ENCODE data around the gene PALB2. TPM values are rescaled to one million over a fixed set of nuclear protein-coding genes. Genes with fewer than 3 reads are reported as not detected.

The PALB2 gene
- total and polyA plus RNA-seq, 2 experiments from 2014 or later: 4.5 to 6.6 TPM

DNA sequence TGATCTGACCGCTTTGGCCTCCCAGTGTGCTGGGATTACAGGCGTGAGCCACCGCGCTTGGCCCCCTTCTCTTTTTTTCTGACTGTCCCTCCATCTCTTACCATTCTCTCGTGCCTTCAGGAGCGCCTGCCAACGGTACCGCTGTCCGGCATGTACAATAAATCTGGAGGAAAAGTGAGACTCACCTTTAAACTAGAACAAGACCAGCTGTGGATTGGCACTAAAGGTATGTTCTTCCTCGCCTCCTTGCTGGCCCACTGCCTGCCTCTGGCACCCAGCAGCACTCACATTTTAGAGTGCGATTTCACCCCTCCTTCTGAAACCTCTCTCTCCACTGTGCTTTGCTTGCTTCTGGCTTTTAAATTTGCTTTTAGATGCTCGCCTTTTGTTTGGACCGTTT lies 78.6 kb downstream of the PALB2 start:
- WGBS (ENCODE audit: low lambda C conversion rate, missing lambda C conversion rate): 95% methylated on average over 13 of the region's 13 CpGs
- Histone ChIP-seq H3K9me2 (replicated peaks; ENCODE audit: insufficient read depth) (no peaks in the 10 kb centered on the region), H2AFZ (no peak overlapping the region), H3K36me3 (replicated peaks; ENCODE audit: insufficient read depth, low read depth) (no peaks in the 10 kb centered on the region), H3K9me3 (ENCODE audit: low read depth) (no peaks in the 10 kb centered on the region), H3K27me3 (no peaks in the 10 kb centered on the region), H3K79me2 (peaks cover 39% of the 10 kb centered on the region), H3K4me2 (no peak overlapping the region), H4K20me1 (ENCODE audit: insufficient read depth, poor library complexity, severe bottlenecking) (peaks cover 4% of the 10 kb centered on the region), H3K4me3 (no peak overlapping the region), H3K4me1 (ENCODE audit: insufficient read depth) (peaks cover 12% of the 10 kb centered on the region), H3K27ac (no peak overlapping the region)
- no peak for TF ChIP-seq EZH2phosphoT487 (IDR thresholded peaks at IDR 0.05; ENCODE audit: low read depth, severe bottlenecking, unreplicated experiment)
- TF ChIP-seq, protein P1, sequence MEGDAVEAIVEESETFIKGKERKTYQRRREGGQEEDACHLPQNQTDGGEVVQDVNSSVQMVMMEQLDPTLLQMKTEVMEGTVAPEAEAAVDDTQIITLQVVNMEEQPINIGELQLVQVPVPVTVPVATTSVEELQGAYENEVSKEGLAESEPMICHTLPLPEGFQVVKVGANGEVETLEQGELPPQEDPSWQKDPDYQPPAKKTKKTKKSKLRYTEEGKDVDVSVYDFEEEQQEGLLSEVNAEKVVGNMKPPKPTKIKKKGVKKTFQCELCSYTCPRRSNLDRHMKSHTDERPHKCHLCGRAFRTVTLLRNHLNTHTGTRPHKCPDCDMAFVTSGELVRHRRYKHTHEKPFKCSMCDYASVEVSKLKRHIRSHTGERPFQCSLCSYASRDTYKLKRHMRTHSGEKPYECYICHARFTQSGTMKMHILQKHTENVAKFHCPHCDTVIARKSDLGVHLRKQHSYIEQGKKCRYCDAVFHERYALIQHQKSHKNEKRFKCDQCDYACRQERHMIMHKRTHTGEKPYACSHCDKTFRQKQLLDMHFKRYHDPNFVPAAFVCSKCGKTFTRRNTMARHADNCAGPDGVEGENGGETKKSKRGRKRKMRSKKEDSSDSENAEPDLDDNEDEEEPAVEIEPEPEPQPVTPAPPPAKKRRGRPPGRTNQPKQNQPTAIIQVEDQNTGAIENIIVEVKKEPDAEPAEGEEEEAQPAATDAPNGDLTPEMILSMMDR (IDR thresholded peaks at IDR 0.05; ENCODE audit: poor library complexity): no peak
- no peak for TF ChIP-seq EZH2 (IDR thresholded peaks at IDR 0.05; ENCODE audit: borderline replicate concordance)
- DNase-seq (ENCODE audit: low spot score): no peak

DNA sequence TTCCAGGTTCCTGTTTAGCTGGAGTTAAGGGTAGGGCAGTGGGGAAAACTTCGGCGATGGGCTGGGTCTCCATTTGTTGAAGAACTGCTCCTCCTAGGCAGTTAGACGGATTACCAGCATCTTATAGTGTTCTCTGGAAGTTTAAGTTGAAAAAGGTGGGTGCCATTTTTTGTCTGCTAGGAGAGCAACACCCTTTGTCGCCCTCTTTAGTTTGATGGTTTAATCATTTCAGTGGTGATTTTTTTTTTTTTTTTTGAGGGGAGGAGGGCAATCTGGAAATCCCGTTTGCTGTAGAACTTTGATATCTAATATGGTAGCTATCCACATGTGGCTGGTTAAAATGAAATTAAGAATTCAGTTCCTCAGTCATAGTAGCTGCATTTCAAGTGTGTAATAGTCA lies 79.5 kb downstream of the PALB2 start:
- DNase-seq (ENCODE audit: low spot score): no peak
- H3K9me3 ChIP-seq (ENCODE audit: low read depth): no peaks in the 10 kb centered on the region
- TF ChIP-seq EZH2phosphoT487 (IDR thresholded peaks at IDR 0.05; ENCODE audit: low read depth, severe bottlenecking, unreplicated experiment): no peak
- no peak for TF ChIP-seq EZH2 (IDR thresholded peaks at IDR 0.05; ENCODE audit: borderline replicate concordance)
- TF ChIP-seq, protein P1 (IDR thresholded peaks at IDR 0.05; ENCODE audit: poor library complexity): no peak
- H2AFZ ChIP-seq: no peak overlapping the region
- no peak overlapping the region for H3K4me3 ChIP-seq
- no peaks in the 10 kb centered on the region for H3K9me2 ChIP-seq (replicated peaks; ENCODE audit: insufficient read depth)
- H3K27me3 ChIP-seq: no peaks in the 10 kb centered on the region
- H4K20me1 ChIP-seq (ENCODE audit: insufficient read depth, poor library complexity, severe bottlenecking): peaks cover 4% of the 10 kb centered on the region
- no peaks in the 10 kb centered on the region for H3K36me3 ChIP-seq (replicated peaks; ENCODE audit: insufficient read depth, low read depth)
- no peak overlapping the region for H3K4me2 ChIP-seq
- no peak overlapping the region for H3K27ac ChIP-seq
- H3K79me2 ChIP-seq: peaks cover 41% of the 10 kb centered on the region
- WGBS (ENCODE audit: low lambda C conversion rate, missing lambda C conversion rate): 86% methylated on average over 5 of the region's 5 CpGs
- H3K4me1 ChIP-seq (ENCODE audit: insufficient read depth): peaks cover 14% of the 10 kb centered on the region

DNA sequence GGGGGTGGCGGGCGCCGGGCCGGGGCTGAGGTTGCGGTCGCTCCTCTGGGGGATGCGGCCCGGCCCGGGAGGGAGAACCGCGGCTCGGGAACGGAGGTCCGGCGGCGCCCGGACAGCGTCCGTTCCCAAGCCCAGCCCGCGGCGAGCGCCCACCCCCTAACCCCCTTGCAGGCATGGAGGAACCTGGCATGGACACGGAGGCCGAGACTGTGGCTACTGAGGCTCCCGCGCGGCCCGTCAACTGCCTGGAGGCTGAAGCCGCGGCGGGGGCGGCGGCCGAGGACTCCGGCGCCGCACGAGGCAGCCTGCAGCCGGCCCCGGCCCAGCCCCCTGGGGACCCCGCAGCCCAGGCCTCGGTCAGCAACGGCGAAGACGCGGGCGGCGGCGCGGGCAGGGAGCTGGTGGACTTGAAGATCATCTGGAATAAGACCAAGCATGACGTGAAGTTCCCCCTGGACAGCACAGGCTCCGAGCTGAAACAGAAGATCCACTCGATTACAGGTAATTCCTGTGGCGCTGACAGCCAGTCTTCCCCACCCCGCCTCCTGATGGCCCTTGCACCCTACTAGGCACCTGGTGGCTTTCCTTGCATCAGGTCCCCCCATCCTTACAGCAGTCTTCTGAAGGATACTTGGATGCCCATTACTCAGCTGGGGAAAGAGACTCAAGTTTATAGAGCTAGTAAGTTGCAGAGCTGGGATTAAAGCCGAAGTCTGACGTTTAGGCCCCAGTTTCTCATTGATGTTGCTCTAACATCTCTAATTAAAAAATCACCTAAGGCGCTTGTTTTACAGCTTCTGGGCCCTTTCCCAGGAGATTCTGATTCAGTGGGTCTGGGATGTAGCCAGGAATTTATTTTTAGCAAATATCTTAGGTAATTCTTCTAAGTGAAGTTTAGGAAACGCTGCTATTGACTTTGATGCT lies 83.1 kb downstream of the PALB2 start:
- peaks cover 4% of the 10 kb centered on the region for H4K20me1 ChIP-seq (ENCODE audit: insufficient read depth, poor library complexity, severe bottlenecking)
- peak overlapping the region; percentile 62 for H2AFZ ChIP-seq
- no peaks in the 10 kb centered on the region for H3K27me3 ChIP-seq
- no peaks in the 10 kb centered on the region for H3K9me3 ChIP-seq (ENCODE audit: low read depth)
- TF ChIP-seq EZH2phosphoT487 (IDR thresholded peaks at IDR 0.05; ENCODE audit: low read depth, severe bottlenecking, unreplicated experiment): no peak
- no peaks in the 10 kb centered on the region for H3K36me3 ChIP-seq (replicated peaks; ENCODE audit: insufficient read depth, low read depth)
- H3K4me1 ChIP-seq (ENCODE audit: insufficient read depth): peaks cover 20% of the 10 kb centered on the region
- peak; percentile 59 for DNase-seq (ENCODE audit: low spot score)
- peak overlapping the region; percentile 97 for H3K4me2 ChIP-seq
- H3K27ac ChIP-seq: peak overlapping the region; percentile 83
- H3K79me2 ChIP-seq: peaks cover 49% of the 10 kb centered on the region
- 7% methylated on average over 25 of the region's 60 CpGs for WGBS (ENCODE audit: low lambda C conversion rate, missing lambda C conversion rate)
- H3K4me3 ChIP-seq: peak overlapping the region; percentile 59
- H3K9me2 ChIP-seq (replicated peaks; ENCODE audit: insufficient read depth): no peaks in the 10 kb centered on the region
